Tibial nerve (tissue), 4 donors: ENCODE results near the gene HMX2. TPM values are rescaled to one million over a fixed set of nuclear protein-coding genes. Genes with fewer than 3 reads are reported as not detected.

Experiments used
- DNase-seq, 2 donors: peaks; one replicate each; pipeline ENCODE4 v3.0.0-alpha.2; 2019; ENCODE audit warnings: low spot score in 2 of 2
- H3K27ac ChIP-seq, 4 donors: fragments of 200-600 bp; sonication (generic) in 3 of 4; one replicate each; pipeline ENCODE4 v1.5.1; 2017 to 2019; ENCODE audit warnings: mild to moderate bottlenecking in 1 of 4
- H3K27me3 ChIP-seq, 2 donors: fragments of 200-600 bp; sonication (generic) in 1 of 2; one replicate each; pipeline versions ENCODE4 v1.5.1 to v1.6.0; 2017 to 2019
- H3K36me3 ChIP-seq, 3 donors: fragments of 200-600 bp; sonication (generic); one replicate each; pipeline ENCODE4 v1.5.1; 2018 to 2019
- H3K4me1 ChIP-seq, 4 donors: fragments of 200-600 bp; sonication (generic) in 3 of 4; one replicate each; pipeline ENCODE4 v1.5.1; 2017 to 2019
- H3K4me3 ChIP-seq, 4 donors: fragments of 200-600 bp; sonication (generic) in 3 of 4; one replicate each; pipeline ENCODE4 v1.5.1; 2017 to 2019; ENCODE audit warnings: mild to moderate bottlenecking in 1 of 4, moderate library complexity in 1 of 4
- H3K9me3 ChIP-seq, 4 donors: fragments of 200-600 bp; sonication (generic) in 3 of 4; one replicate each; pipeline ENCODE4 v1.5.1; 2017 to 2019
- EP300 ChIP-seq, 2 donors: sonication (generic); formaldehyde crosslinking; IDR thresholded peaks; one replicate each; pipeline ENCODE4 v1.6.1; 2017; ENCODE audit warnings: antibody characterized with exemption in 2 of 2, mild to moderate bottlenecking in 1 of 2
- POLR2A ChIP-seq, 2 donors: fragments of 450-650 bp; IDR thresholded peaks; one replicate each; pipeline ENCODE4 v1.6.1; 2017; ENCODE audit warnings: antibody characterized with exemption in 2 of 2, mild to moderate bottlenecking in 2 of 2, moderate library complexity in 2 of 2
- WGBS, 2 donors: methylation state at CpG; one replicate each; pipeline ENCODE4 v1.1.5; 2018; 5-methylcytosine and 5-hydroxymethylcytosine counted together
- total RNA-seq, 4 donors: library from RNA; depleted of rRNA; stranded (reverse); fragments of >200 nt; gene quantifications; one replicate each; pipeline ENCODE4 v1.1.0, GENCODE V29; 2016
- TF ChIP-seq, protein P1 (sequence below), 5 experiments: fragments of 200-600 bp in 3 of 5; fragments of 450-650 bp in 2 of 5; sonication (generic) in 3 of 5; IDR thresholded peaks; one replicate each; pipeline ENCODE4 v1.5.1; 2016 to 2019; ENCODE audit warnings: antibody characterized with exemption in 5 of 5, mild to moderate bottlenecking in 3 of 5, moderate library complexity in 2 of 5

Gene HMX2
- total RNA-seq, 4 donors from 2014 or later: not detected

GRCh38 chr10:123103944-123104343, 44.0 kb upstream of the HMX2 start:
- Histone ChIP-seq H3K4me3 (no peak overlapping the region), H3K4me1 (no peaks in the 10 kb centered on the region), H3K36me3 (no peaks in the 10 kb centered on the region), H3K27me3 (no peaks in the 10 kb centered on the region), H3K9me3 (no peaks in the 10 kb centered on the region), H3K27ac (no peak overlapping the region)
- no peak for DNase-seq
- 74 to 79% methylated on average over 9 of the region's 9 CpGs for WGBS, 2 donors
- TF ChIP-seq POLR2A (IDR thresholded peaks at IDR 0.05): no peak
- TF ChIP-seq, protein P1, sequence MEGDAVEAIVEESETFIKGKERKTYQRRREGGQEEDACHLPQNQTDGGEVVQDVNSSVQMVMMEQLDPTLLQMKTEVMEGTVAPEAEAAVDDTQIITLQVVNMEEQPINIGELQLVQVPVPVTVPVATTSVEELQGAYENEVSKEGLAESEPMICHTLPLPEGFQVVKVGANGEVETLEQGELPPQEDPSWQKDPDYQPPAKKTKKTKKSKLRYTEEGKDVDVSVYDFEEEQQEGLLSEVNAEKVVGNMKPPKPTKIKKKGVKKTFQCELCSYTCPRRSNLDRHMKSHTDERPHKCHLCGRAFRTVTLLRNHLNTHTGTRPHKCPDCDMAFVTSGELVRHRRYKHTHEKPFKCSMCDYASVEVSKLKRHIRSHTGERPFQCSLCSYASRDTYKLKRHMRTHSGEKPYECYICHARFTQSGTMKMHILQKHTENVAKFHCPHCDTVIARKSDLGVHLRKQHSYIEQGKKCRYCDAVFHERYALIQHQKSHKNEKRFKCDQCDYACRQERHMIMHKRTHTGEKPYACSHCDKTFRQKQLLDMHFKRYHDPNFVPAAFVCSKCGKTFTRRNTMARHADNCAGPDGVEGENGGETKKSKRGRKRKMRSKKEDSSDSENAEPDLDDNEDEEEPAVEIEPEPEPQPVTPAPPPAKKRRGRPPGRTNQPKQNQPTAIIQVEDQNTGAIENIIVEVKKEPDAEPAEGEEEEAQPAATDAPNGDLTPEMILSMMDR (IDR thresholded peaks at IDR 0.05): no peak
- no peak for TF ChIP-seq EP300 (IDR thresholded peaks at IDR 0.05)

- Histone ChIP-seq H3K4me1 (no peaks in the 10 kb centered on the region), H3K4me3 (no peak overlapping the region), H3K36me3 (no peaks in the 10 kb centered on the region), H3K9me3 (no peaks in the 10 kb centered on the region), H3K27me3 (no peaks in the 10 kb centered on the region), H3K27ac (no peak overlapping the region)
- TF ChIP-seq EP300 (IDR thresholded peaks at IDR 0.05): no peak
- TF ChIP-seq POLR2A (IDR thresholded peaks at IDR 0.05): no peak
- TF ChIP-seq, protein P1 (IDR thresholded peaks at IDR 0.05): no peak
- DNase-seq: no peak
- 70 to 73% methylated on average over 7 of the region's 7 CpGs for WGBS, 2 donors
These were observed 38.5 kb upstream of the HMX2 start for GRCh38 chr10:123109466-123109865.

- Histone ChIP-seq H3K4me3 (no peak overlapping the region), H3K36me3 (no peaks in the 10 kb centered on the region), H3K9me3 (no peaks in the 10 kb centered on the region), H3K27ac (no peak overlapping the region), H3K27me3 (peaks cover 0 to 41% of the 10 kb centered on the region in 2 donors), H3K4me1 (peaks cover 0 to 6% (median 0%) of the 10 kb centered on the region in 4 donors)
- no peak for DNase-seq
- 12% methylated on average over 23 to 26 of the region's 26 CpGs for WGBS, 2 donors
- no peak for TF ChIP-seq POLR2A (IDR thresholded peaks at IDR 0.05)
- TF ChIP-seq, protein P1 (IDR thresholded peaks at IDR 0.05): no peak
- no peak for TF ChIP-seq EP300 (IDR thresholded peaks at IDR 0.05)
These were observed 30.1 kb upstream of the HMX2 start for GRCh38 chr10:123117644-123118417.

DNA sequence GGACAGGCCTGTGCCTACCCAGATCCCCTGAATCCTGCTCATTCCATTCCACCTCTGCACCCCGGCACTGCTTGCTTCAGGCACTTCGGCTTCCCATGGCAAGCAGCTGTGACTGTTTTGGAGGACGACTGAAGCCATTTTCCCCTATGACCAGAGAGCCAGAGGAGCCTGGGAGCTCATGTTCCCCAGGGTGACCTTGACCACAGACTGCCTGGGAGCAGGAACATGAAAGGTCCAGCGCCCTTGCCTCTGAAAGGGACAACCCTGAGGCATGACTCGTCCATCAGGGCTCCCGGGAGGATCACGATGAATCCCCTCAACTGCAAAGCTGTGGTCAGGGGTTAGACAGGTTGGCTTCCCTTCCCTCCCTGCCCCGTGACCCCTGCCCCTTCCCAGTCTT, 28.9 kb upstream of the HMX2 start:
- no peak overlapping the region for H3K27ac ChIP-seq
- WGBS, 2 donors: 69 to 73% methylated on average over 7 to 8 of the region's 8 CpGs

GRCh38 chr10:123126246-123126645, 21.7 kb upstream of the HMX2 start:
- WGBS, 2 donors: 55 to 64% methylated on average over 5 of the region's 5 CpGs
- Histone ChIP-seq H3K9me3 (peaks cover 0 to 12% (median 0%) of the 10 kb centered on the region in 4 donors), H3K27me3 (peaks cover 0 to 64% of the 10 kb centered on the region in 2 donors), H3K36me3 (no peaks in the 10 kb centered on the region), H3K4me3 (no peak overlapping the region), H3K4me1 (no peaks in the 10 kb centered on the region), H3K27ac (no peak overlapping the region)
- TF ChIP-seq, protein P1 (IDR thresholded peaks at IDR 0.05): no peak
- no peak for TF ChIP-seq POLR2A (IDR thresholded peaks at IDR 0.05)
- no peak for TF ChIP-seq EP300 (IDR thresholded peaks at IDR 0.05)
- no peak for DNase-seq

More for the DNA sequence above, 28.9 kb upstream of the HMX2 start:
- Histone ChIP-seq H3K36me3 (no peaks in the 10 kb centered on the region), H3K9me3 (no peaks in the 10 kb centered on the region), H3K27me3 (peaks cover 0 to 42% of the 10 kb centered on the region in 2 donors), H3K4me3 (no peak overlapping the region), H3K4me1 (peaks cover 0 to 6% (median 0%) of the 10 kb centered on the region in 4 donors)
- no peak for DNase-seq
- TF ChIP-seq EP300 (IDR thresholded peaks at IDR 0.05) (no peak), POLR2A (IDR thresholded peaks at IDR 0.05) (no peak)
- TF ChIP-seq, protein P1 (IDR thresholded peaks at IDR 0.05): no peak
